HG03457 (cell line): Measurements from ENCODE around the gene ALX4.

ENCODE experiments used
- ATAC-seq: cut with Tn5 transposase; IDR thresholded peaks from one replicate; pipeline ENCODE4 v1.9.1; 2021; ENCODE audit warnings: moderate number of reproducible peaks; ENCODE audit not compliant: unreplicated experiment

Gene ALX4

DNA sequence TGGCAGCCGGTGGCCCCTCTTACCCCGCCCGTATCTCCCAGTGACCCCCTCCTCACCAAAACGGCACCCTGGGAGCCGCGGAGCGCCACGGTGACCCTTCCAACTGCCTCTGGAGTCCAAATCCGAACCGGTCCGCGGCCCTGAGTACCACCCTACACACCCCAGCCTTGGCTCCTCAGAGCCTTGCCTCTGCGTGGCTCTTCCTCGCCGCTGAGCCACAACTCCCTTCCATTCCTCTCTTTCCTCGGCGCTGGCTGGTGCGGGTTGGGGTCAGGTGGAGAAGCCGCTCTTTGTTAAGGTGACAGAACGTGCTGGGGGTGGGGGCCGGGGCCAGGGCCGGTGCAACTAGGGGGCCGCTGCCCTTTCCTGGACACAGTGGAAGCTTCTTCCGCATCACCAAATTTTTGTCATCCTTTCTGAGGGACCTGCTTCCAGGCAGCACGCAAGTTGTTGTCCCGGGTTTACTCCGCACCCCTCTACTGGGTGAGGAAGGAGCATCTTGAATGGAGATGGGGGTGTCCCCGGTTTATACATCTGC, 6.5 kb downstream of the ALX4 start:
- ATAC-seq: no peak

DNA sequence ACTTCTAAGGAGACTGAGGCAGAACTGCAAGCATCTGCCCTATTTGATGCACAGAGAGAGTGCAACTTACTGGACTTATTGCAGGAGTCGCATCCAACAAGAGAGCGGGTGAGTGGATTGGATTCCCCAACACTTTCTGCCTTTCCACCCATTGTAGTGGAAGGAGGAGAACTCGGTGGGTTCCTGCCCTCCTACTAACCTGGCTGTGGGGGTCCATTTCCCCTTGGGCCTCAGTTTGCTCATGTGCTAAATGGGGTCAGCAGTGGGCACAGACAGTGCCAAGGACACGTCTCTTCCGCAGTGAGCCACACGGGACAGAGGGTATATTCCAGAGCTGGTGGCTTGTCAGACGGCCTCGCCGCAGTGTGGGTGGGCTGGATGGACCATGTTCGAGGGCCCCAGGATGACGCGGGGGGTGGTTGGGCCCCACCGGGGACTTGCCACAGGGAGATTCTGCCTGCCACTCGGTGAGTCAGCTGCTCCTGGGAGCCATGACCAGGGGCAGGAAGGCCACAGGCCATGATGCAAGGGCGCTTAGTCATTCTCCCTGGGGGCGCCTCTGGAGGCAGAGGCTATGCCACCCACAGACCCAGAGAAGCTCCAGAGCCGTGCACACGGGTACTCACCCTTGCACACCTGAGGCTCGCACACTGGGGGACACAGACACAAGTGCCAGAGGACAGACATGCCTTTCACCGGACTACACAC, 8.2 kb downstream of the ALX4 start:
- no peak for ATAC-seq

DNA sequence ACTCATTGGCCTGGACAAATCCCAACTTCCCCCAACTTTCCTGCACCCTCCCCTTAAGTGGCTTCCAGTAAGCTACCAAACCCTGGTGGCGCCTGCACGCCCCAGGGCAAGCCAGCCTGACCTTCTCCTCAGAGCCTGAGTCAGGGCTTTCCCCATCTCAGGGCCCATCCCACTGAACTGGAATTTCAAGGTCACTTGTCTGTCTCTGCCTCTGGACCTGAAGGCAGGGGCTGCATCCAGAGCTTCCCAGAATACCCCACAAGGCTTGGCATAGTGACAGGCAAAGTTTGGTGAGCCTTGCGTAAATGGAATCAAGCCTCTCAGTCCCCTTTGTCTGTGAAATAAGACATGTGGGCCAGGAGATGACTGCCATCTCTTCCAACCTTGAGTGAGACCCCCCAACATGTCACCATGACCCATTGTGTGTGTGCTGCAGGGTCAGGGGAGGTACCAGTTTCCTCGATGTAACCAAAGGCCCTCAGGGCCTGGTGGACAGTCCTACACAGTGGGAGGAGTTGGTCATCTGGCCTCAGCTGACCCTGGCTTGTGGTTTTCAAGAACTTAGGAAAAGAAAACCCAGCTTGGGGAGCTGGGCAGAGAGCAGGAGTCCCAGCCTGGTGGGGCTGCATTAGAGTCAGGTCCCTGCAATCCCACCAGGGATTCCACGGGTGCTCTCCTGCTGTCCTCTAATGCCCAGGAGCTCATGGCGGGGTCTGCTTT, 8.9 kb downstream of the ALX4 start:
- no peak for ATAC-seq

DNA sequence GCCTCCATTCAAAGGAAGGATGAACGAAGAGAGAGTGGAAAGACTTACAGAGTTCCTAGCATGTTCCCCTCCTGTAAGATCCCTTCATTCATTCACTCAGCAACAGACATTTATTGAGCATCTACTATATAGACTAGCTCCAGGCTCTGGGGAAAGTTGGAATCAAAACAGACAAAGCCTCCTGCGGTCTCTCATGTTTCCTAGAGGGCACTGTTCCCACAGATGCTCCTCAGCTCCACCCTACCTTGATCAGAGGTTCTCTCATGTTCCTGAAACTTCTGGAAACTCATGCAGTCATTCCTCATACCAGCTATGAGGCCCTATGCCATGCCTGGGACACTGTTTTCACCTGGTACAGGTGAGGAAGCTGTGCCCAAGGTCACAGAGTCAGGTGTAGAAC, 11.1 kb downstream of the ALX4 start:
- no peak for ATAC-seq

DNA sequence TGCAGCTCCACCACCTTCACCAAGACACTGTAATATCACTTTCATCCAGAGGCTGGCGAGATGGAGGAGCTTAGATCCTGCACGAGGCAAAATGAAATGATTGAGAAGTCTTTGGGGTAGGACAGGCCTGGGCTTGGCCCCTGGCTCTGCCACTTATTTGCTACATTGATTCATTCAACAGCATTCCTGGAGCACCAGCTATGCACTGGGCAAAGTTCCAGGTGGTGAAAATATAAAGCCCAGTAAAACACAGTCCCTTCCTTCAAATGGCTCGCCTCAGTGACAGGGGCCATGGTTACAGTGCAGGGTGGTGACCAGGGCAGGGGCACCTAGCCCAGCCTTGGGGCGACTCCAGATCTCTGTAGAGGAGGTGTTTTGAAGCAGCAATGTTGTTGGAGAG, 19.7 kb downstream of the ALX4 start:
- ATAC-seq: no peak

DNA sequence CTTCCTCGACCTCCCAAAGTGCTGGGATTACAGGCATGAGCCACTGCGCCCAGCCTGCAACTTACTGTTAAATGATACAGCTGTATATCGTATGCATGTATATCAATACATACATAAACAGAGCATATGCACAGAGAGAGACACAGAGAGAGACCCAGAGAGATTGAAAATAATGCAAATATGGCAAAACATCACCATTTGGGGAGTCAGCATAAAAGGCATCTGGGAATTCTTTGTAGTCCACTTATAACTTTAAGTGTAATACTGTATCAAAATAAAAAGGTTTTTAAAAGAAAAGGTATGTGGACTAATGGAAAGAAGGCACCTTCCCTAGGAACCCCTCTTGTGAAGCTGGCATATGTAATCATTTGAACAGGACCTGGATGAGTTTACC, 21.8 kb downstream of the ALX4 start:
- no peak for ATAC-seq

DNA sequence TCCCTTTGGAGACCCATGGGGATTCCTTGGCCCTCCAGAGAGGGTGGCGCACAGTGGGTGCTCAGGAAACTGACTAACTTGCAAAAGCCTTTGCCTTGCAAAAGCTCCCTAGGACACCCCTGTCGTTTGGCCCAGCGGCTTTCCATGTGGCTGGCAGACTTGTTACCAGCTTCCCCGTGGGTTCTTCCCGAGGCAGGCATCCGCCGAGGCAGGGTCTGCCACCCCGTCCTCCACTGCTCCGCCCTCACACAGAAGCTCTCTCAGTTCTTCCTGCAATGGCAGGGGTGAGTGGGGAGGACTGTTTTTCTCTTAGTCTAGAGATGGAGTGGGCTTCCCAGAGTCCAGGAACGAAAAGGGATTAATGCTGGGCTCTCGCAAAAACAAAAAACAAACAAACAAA, 23.0 kb downstream of the ALX4 start:
- ATAC-seq: no peak

DNA sequence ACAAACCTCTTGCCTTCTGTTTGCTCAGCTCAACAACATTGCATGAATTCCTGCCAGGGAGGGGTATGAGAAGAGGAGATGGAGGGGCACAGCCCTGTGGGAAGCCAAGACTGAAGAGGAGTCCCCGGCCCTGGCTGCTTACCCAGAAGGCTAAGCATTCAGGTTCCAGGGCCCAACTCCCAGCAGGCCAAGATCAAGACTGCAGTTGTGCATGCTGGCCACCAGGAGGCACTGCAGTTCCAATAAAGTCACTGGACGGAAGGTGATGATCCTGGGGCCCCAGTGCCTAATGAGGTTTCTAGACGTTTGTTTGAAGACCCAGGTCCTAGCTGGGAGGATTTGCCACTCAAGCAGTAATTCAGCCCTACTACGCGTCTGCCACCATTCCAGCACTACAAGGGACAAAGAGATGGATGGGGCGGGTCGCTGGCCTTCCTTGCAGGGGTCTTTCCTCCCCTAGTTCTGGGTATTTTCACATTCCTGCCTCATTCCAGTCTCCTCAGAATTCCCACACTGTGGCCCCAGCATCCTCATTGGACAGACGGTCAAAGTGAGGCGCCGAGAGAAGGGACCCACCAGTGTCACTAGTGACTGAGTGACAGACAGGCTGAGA, 23.6 kb downstream of the ALX4 start:
- ATAC-seq: no peak

DNA sequence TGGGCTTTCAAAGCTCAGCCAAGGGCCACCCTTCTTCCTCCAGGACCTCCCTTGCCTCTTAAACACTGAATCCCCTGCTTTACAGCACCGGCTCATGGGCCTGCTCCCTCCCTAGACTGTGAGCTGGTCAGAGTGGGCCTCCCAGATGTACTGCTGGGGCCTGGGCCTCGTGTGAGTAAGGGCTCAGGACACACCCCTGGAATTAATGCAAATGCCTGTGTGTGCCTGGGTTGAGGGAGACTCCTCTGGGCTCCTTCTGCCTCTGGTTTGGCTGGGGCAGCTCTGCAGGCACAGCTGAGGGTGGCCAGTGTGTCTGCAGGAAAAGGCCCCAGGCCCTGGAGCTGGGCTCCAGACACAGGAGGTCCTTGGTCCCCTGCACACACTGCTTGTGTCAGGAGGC, 24.2 kb downstream of the ALX4 start:
- ATAC-seq: no peak

DNA sequence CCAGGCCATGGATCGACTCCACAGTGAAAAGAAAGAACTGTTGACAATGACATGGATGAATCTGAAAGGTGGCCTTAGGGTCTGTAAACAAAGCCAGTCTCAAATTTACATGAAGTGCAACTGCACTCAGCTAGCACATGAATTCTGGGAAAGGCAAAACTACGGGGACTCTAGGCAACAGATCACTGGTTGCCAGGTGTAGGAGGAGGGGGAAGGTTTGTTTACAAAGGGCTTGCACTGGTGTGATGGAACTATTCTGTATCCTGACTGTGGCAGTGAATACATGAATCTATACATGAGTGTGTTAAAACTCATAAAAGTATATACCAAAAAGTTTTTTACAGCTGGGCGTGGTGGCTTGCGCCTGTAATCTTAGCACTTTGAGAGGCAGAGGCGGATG, 27.3 kb downstream of the ALX4 start:
- no peak for ATAC-seq

DNA sequence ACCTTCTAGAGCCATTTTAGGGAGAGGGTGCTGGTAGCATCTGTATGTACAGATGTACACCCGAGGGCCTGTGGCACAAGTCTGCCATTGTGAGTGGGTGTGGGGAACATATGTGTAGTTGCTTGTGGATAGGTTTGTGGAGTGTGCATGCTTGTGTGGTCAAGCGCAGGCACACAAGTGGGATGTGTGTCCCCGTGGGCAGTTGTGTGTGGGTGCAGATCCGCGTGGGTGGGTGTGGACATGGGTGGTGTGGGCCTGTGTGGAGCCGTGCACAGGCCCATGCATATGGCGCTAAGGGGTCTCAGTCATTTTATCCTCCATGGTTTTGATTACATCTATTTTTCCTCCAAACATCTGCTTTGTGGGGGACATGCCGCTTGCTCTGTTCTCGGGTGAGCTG, 28.8 kb downstream of the ALX4 start:
- no peak for ATAC-seq

DNA sequence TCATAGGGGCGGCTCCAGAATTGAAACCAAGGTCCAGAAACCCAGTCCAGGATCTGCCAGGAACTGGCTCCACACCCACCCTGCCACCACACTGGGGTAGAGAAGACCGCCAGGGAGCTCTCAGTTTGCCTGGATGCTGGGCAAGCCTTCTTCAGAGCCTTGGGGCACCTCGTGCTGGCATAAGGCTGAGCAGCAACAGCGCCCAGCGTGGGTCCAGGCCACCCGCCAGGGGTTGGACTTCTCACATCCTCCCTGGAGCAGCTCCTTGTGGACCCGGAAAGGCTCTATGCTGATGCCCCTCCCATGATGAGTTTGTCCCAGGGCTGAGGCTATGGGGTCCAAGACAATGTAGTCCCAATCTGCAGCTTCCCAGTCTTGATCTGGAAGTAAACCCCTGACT, 29.7 kb downstream of the ALX4 start:
- ATAC-seq: no peak

DNA sequence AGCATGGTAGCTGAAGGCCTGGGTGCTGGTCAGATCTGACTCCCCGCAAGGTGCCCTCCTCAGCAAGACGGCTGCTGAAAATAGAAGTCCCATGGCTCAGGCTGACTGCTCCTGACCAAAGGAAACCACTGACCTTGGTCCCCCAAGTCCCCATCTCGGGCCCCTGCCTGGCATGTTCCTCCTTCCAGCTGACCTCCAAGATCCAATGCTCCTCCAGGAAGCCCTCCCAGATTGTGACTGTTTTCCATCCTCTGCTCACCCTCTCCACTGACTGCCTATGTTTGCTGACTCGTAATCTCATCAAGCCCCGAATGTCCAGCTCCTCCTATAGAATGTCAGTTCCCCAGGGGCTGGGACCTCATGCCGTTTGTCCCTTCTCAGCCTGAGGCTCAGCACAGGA, 30.5 kb downstream of the ALX4 start:
- ATAC-seq: no peak

DNA sequence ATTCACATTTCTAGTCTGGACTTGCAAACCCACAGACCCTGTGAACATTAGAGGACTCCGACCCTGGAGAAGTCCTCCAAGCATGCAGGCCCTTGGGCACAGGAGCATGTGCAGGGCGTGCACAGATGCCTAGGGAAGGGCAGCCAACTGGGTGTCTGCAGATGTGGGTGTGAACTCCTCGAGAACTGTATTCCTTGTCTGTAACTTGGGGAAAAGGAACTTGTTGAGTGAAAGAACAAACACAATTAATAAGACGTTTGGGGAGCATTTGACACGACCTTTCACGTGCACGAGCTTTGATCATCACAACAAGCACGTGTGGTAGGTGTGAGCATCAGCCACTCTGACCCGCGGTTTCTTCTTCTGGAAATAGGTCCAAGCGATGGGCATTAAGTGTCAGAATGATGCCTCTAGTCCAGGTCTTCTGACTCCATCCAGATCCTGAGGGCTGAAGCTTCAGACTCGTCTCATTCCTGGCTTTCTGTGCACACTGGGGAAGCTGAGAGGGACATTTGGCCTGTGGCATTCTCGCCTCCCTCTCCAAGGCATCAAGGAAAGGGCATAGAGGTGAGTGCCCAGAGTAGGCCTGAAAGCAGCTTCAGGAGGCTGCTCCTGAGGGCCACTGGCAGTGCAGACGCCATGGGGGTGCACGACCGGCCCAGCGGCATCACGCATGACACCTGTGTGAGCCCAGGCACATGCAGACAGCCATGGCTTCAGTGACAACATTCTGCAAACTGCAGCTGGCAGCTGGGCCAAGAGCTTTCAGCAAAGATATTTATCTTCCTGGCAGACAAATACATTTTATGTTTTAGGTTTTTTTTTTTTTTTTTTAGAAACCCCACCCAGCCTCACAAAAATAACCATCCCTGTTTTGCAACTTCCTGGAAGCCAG, 32.5 kb downstream of the ALX4 start:
- ATAC-seq: no peak

DNA sequence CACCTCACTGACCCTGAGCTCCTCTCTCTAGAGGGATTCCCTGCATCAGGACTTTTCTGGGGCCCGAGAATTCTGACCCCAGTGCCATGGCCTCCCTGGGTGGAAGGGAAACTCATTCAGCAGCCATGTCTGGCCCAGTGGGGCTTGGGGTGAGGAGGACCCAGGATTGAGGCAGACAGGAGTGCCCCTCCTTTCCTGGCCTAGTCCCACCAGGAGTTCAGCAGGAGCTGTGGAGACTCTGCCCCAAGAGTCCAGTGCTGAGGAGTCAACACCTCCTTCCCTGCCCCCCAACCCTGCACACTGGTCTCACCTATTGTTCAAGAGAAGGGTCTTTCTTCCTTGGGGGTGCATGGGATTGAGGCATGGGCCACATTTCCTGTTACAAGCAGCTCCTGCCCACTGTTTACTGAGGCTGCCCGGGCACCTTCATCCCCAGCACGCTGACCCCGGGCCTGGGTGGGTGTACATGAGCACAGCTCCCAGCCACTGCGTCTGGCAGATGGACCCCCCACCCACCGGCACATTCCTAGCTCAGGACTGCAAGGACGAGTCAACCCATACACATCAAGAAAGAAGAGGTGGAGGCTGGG, 33.9 kb downstream of the ALX4 start:
- ATAC-seq: no peak

DNA sequence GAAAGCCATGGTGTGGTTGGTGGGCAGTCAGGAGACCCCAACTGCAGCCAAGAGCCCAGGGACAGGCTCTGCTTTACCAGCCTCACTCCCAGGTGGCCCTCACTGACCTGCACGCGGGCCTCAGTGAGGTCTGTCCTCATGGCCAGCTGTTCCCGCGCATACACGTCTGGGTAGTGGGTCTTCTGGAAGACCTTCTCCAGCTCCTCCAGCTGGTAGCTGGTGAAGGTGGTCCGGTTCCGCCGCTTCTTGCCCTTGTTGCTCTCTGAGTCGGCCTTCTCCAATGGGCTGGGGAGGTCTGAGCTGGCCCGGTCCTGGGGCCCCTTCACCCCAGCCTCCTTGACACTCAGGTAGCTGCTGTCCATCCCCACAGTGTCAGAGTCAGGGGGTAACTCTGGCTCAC, 34.7 kb downstream of the ALX4 start:
- ATAC-seq: no peak

DNA sequence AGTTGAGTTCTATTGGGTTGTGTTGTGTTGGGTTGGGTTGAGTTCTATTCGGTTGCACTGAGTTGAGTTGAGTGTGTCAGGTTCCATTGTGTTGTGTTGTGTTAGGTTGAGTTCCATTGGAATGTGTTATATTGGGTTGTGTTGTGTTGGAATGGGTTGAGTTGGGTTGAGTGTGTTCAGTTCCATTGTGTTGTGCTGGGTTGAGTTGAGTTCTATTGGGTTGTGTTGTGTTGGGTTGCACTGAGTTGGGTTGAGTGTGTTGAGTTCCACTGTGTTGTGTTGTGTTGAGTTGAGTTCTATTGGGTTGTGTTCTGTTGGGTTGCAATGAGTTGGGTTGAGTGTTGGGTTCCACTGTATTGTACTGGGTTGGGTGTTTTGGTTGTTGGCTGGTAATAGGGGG, 35.5 kb downstream of the ALX4 start:
- no peak for ATAC-seq

DNA sequence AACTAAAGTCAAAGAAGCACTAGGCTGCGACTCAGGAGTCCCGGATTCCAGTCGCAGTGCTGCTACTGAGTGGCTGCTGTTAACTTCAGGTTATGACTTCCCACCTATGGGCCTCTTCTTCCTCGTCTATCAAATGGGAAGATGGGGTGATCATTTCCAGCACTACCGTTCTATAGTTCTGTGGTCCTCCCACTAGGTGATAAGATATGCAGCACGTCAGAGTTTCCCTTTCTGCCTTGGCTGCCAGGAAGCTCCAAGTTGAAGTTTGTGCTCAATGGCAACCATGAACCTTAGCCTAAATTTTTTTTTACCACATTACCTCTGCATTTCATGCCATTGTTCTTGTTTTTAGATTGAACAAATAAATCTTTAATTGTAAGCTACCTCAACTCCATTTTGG, 38.7 kb downstream of the ALX4 start:
- no peak for ATAC-seq

DNA sequence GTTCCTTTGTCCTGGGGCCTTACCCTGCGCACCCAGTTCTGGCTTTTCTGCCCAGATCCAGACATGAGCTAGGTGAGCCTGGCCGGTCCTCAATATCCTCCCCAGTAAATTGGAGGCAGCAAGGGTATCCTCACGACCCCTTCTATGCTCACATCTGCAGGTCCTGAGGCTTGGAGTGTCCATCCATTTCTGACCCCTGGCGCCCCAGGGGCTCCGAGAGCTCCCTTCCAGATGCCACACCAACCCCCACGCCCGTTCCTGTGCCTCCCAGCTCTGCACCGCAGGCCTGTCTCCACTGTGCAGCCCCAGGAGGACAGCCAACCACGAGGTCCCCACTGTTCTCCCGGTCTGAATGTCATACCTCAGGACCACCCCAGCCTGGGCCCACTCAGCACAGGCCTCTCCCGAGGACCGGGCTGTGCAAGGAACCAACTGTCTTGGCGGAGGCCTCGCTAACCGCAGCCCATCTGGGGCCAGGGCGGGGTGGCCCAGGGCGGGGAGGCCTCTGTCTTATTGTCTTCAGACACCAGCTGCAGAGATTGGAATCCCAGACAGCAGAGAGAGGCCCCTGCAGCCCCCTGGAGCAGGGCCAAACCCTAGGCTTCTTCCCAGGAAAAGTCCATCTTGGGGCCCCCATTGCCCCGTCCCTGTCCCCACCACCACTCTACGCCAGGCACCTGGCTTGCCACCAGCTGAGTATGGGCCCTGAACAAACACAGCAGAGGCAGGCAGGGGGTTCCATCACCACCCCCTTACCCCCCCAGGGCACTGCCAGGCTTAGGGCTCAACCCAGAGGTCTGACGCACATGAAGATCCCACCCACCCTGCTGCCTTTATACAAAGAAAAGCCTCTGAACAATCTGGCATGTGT, 39.3 kb downstream of the ALX4 start:
- ATAC-seq: no peak
